ENCODE measurements around the gene ICOSLG.
"Not testable (repeated sequence)": the region's sequence is repeated elsewhere in the genome, so short reads cannot be mapped to it uniquely, and the experiment has no call there.

Gene ICOSLG

GRCh38 chr21:44175189-44175588 lies 65.6 kb downstream of the ICOSLG start:
- not testable (repeated sequence) for DNase-seq

Measured in stimulated activated CD4-positive, alpha-beta T cell treated with anti-CD3 and anti-CD28 coated beads, Interleukin-4, amount 100 ng/mL, for 4 hours (primary cell).